Purkinje cell (primary cell): ENCODE data around the gene ZNF717. TPM values are rescaled to one million over a fixed set of nuclear protein-coding genes. Genes with fewer than 3 reads are reported as not detected.

Experiments used
- polyA plus RNA-seq: library from polyadenylated mRNA; unstranded; fragments of >200 nt; fragmentation: Nextera tagmentation; gene quantifications from 2 replicates; pipeline ENCODE4 v1.2.1, GENCODE V29; 2014

ZNF717 gene
- polyA plus RNA-seq: 9.6 and 12.1 TPM in 2 replicates

DNA sequence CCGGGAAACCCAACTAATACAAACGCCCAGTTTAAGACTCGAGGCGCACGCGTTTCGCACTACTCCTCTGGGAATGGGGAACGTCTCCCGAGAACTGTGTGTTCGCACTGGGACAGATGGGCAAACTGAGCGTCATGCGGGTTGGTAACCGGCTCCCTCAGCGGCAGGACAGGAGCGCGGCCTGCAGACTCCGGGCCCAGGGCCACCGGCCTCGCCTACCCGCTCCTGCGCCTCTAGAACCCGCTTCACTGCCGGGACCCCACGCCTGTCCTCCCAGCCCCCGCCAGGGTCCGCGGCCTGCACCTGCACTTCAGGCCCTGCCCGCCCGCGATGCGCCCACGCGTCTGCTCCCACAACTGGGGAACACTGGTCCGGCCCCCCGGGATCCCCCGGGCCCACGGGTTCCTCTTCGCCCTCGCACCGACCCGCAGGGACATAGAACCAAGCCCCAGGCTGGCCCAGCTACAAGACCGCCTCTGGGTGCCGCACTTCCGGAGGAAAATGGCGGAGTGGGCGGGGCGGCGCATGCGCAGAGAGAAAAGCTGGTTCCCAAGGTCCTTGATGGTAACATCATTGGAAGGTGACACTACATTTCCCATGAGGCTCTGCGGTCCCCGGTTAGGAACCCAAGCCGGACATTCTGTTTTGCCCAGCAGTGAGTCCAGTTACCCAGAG, at the start of gene ZNF717:
TSS of gene ZNF717 (minus strand) at position 469 of the 675 bp plus-strand sequence. CDS start 2,187 bp downstream, outside the sequence.

Other genes starting within 250 kb of the ZNF717 start
- gene FRG2C, start 121.2 kb downstream of the ZNF717 start, polyA plus RNA-seq: not detected in 2 replicates